T-helper 2 cell treated with Interferon-gamma antibody and Interleukin-4, amounts not matched to agents 5 μg/mL and 100 μg/mL, for 36 hours (primary cell): ENCODE data around the gene APOC3.
"Not testable (repeated sequence)": the region's sequence is repeated elsewhere in the genome, so short reads cannot be mapped to it uniquely, and the experiment has no call there.

Experiments used
- DNase-seq: peaks from one replicate; pipeline ENCODE4 v3.0.0; 2021; ENCODE audit warnings: low spot score
- H3K27ac Mint-ChIP-seq: one replicate; pipeline ENCODE4 v1.8.0; 2021; ENCODE audit warnings: mild to moderate bottlenecking, mixed read lengths
- H3K27me3 Mint-ChIP-seq: one replicate; pipeline ENCODE4 v1.8.0; 2021; ENCODE audit warnings: low read depth, mixed read lengths
- H3K36me3 Mint-ChIP-seq: one replicate; pipeline ENCODE4 v1.8.0; 2021; ENCODE audit warnings: low read depth, mixed read lengths
- H3K4me1 Mint-ChIP-seq: one replicate; pipeline ENCODE4 v1.8.0; 2021; ENCODE audit warnings: low read depth, mixed read lengths
- H3K4me3 Mint-ChIP-seq: one replicate; pipeline ENCODE4 v1.8.0; 2022; ENCODE audit warnings: mild to moderate bottlenecking, moderate library complexity, mixed read lengths
- H3K9me3 Mint-ChIP-seq: one replicate; pipeline ENCODE4 v1.8.0; 2021; ENCODE audit warnings: mixed read lengths

The APOC3 gene

DNA sequence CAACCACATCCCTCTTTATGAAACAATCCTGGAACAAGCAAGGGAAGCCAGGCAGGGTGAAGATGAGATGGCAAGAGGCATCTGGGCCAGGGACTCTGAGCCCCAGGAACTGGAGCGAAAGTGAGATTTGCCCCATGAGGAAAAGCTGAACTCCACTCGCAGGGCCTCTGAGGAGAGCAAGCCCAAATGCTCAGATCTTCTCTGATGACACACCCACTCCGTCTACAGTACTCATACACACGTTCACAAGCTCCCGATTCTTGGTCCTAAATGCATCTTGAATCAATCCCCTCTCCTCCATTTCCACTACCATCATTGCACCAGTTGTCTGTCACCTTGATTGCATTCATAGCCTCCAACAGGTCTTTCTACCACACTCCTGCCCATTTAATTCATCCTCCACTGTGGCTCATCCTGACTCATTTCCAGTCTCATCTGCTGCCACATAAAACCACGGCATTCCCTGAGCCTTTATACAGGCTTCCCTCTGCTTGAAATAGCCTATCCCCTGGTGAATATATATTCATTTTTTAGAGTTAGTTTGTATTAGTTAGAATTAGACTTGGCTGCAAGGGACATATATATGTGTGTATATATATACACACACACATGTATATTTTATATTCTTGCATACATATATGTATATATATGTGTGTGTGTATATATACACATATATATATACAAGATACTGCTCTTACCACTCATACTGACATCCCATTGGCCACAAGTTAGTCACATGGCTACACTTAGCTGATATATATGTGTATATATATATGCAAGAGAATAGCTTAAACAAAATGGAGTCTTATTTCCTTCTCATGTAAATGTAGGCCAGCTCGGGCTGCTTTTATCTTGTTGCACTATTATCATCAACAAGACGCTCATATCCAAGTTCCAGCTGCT lies 36.6 kb upstream of the APOC3 start:
- Mint-ChIP-seq H3K9me3 (no peaks in the 10 kb centered on the region), H3K27ac (no peak overlapping the region), H3K4me3 (no peak overlapping the region), H3K36me3 (no peaks in the 10 kb centered on the region), H3K4me1 (peaks cover 8% of the 10 kb centered on the region), H3K27me3 (peaks cover 2% of the 10 kb centered on the region)
- DNase-seq = no peak

- Mint-ChIP-seq H3K4me3 (no peak overlapping the region), H3K27ac (no peak overlapping the region), H3K27me3 (peaks cover 2% of the 10 kb centered on the region), H3K36me3 (no peaks in the 10 kb centered on the region), H3K4me1 (peaks cover 5% of the 10 kb centered on the region), H3K9me3 (no peaks in the 10 kb centered on the region)
- no peak for DNase-seq
Observed at GRCh38 chr11:116793772-116794097, 36.0 kb upstream of the APOC3 start.

- Mint-ChIP-seq H3K36me3 (no peaks in the 10 kb centered on the region), H3K4me3 (no peak overlapping the region), H3K27me3 (peaks cover 9% of the 10 kb centered on the region), H3K27ac (no peak overlapping the region), H3K9me3 (no peaks in the 10 kb centered on the region), H3K4me1 (peaks cover 5% of the 10 kb centered on the region)
- no peak for DNase-seq
Observed at GRCh38 chr11:116794851-116795250, 34.9 kb upstream of the APOC3 start.

GRCh38 chr11:116796548-116796947 lies 33.2 kb upstream of the APOC3 start:
- Mint-ChIP-seq H3K4me1 (peaks cover 2% of the 10 kb centered on the region), H3K4me3 (no peak overlapping the region), H3K9me3 (no peaks in the 10 kb centered on the region), H3K27me3 (peaks cover 14% of the 10 kb centered on the region), H3K36me3 (no peaks in the 10 kb centered on the region), H3K27ac (no peak overlapping the region)
- no peak for DNase-seq

GRCh38 chr11:116797816-116798215 lies 31.9 kb upstream of the APOC3 start:
- Mint-ChIP-seq H3K27me3 (peaks cover 23% of the 10 kb centered on the region), H3K4me3 (no peak overlapping the region), H3K36me3 (no peaks in the 10 kb centered on the region), H3K4me1 (peaks cover 2% of the 10 kb centered on the region), H3K27ac (no peak overlapping the region), H3K9me3 (no peaks in the 10 kb centered on the region)
- DNase-seq = no peak

GRCh38 chr11:116798368-116798767 lies 31.3 kb upstream of the APOC3 start:
- Mint-ChIP-seq H3K27ac (no peak overlapping the region), H3K9me3 (no peaks in the 10 kb centered on the region), H3K4me3 (no peak overlapping the region), H3K4me1 (peaks cover 2% of the 10 kb centered on the region), H3K36me3 (no peaks in the 10 kb centered on the region), H3K27me3 (peaks cover 24% of the 10 kb centered on the region)
- DNase-seq = no peak

- H3K36me3 Mint-ChIP-seq = no peaks in the 10 kb centered on the region
- peaks cover 26% of the 10 kb centered on the region for H3K27me3 Mint-ChIP-seq
- H3K27ac Mint-ChIP-seq = no peak overlapping the region
- no peaks in the 10 kb centered on the region for H3K4me1 Mint-ChIP-seq
- no peaks in the 10 kb centered on the region for H3K9me3 Mint-ChIP-seq
- H3K4me3 Mint-ChIP-seq = no peak overlapping the region
- DNase-seq = no peak
Observed at GRCh38 chr11:116800610-116801009, 29.1 kb upstream of the APOC3 start.

DNA sequence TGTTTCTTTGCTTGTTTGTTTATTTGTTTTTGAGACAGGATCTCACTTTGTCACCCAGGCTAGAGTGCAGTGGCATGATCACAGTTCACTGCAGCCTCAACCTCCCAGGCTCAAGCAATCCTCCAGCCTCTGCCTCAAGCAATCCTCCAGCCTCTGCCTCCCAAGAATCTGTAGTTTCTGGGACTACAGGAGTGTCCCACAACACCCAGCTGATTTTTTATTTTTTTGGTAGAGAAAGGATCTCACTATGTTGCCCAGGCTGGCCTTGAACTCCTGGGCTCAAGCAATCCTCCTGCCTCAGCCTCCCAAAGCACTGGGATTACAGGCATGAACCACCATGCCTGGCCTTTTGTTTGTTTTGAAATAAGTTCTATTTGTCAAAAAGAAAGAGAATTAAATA lies 28.0 kb upstream of the APOC3 start:
- DNase-seq, H3K4me1 Mint-ChIP-seq, H3K36me3 Mint-ChIP-seq, H3K9me3 Mint-ChIP-seq, H3K27ac Mint-ChIP-seq, H3K4me3 Mint-ChIP-seq: not testable (repeated sequence)
- H3K27me3 Mint-ChIP-seq = peaks cover 24% of the 10 kb centered on the region

GRCh38 chr11:116804001-116804400 lies 25.7 kb upstream of the APOC3 start:
- Mint-ChIP-seq H3K4me1 (no peaks in the 10 kb centered on the region), H3K27me3 (peaks cover 28% of the 10 kb centered on the region), H3K4me3 (no peak overlapping the region), H3K36me3 (no peaks in the 10 kb centered on the region), H3K27ac (no peak overlapping the region), H3K9me3 (no peaks in the 10 kb centered on the region)
- no peak for DNase-seq

DNA sequence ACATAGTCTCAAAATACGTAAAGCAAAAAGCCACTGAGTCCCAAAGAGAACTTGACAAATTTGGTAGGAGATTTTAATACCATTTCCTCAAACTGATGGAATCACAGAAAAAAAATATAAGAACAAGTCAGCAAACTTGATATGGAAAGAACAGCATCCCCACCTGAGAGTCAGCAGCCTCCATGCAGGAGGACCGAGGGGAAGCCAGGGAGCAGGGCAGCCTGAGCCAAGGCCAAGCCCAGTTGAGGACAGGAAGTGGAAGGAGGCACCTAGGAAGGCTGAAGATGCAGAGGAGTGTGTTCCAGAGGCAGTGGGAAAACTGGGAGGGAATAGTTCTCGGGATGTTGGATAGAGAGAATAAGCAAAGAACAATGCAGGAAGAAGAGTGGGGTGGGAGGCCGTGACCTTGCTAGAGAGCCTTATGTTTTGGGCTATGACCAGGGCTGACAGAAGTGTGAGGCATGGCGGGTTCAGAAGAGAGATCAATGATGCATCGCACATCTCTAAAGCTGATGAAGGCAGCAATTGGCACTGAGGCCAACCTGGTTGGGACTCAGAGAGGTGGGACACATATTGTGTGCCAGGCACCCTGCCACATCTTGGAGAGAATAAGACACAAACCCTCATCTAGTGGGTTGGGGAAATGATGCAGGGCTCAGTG lies 22.0 kb upstream of the APOC3 start:
- Mint-ChIP-seq H3K9me3 (no peaks in the 10 kb centered on the region), H3K36me3 (no peaks in the 10 kb centered on the region), H3K27me3 (peaks cover 14% of the 10 kb centered on the region), H3K4me1 (no peaks in the 10 kb centered on the region), H3K4me3 (no peak overlapping the region), H3K27ac (no peak overlapping the region)
- no peak for DNase-seq

- Mint-ChIP-seq H3K9me3 (no peaks in the 10 kb centered on the region), H3K36me3 (no peaks in the 10 kb centered on the region), H3K4me3 (no peak overlapping the region), H3K27me3 (peaks cover 14% of the 10 kb centered on the region), H3K27ac (no peak overlapping the region), H3K4me1 (no peaks in the 10 kb centered on the region)
- DNase-seq = no peak
Observed at GRCh38 chr11:116808262-116809175, 21.2 kb upstream of the APOC3 start.

- H3K9me3 Mint-ChIP-seq = no peaks in the 10 kb centered on the region
- no peaks in the 10 kb centered on the region for H3K4me1 Mint-ChIP-seq
- H3K27me3 Mint-ChIP-seq = peaks cover 18% of the 10 kb centered on the region
- DNase-seq = no peak
- H3K4me3 Mint-ChIP-seq = no peak overlapping the region
- no peaks in the 10 kb centered on the region for H3K36me3 Mint-ChIP-seq
- H3K27ac Mint-ChIP-seq = no peak overlapping the region
Observed at GRCh38 chr11:116811194-116811593, 18.5 kb upstream of the APOC3 start.

GRCh38 chr11:116812109-116812508 lies 17.6 kb upstream of the APOC3 start:
- no peaks in the 10 kb centered on the region for H3K4me1 Mint-ChIP-seq
- H3K4me3 Mint-ChIP-seq = no peak overlapping the region
- H3K27ac Mint-ChIP-seq = no peak overlapping the region
- DNase-seq = no peak
- H3K27me3 Mint-ChIP-seq = peaks cover 16% of the 10 kb centered on the region
- H3K9me3 Mint-ChIP-seq = no peaks in the 10 kb centered on the region
- no peaks in the 10 kb centered on the region for H3K36me3 Mint-ChIP-seq

- H3K4me3 Mint-ChIP-seq = no peak overlapping the region
- H3K27me3 Mint-ChIP-seq = peaks cover 16% of the 10 kb centered on the region
- H3K9me3 Mint-ChIP-seq = no peaks in the 10 kb centered on the region
Observed at GRCh38 chr11:116813170-116813569, 16.5 kb upstream of the APOC3 start.

More at GRCh38 chr11:116813170-116813569, 16.5 kb upstream of the APOC3 start:
- no peak overlapping the region for H3K27ac Mint-ChIP-seq
- no peaks in the 10 kb centered on the region for H3K36me3 Mint-ChIP-seq
- no peaks in the 10 kb centered on the region for H3K4me1 Mint-ChIP-seq
- no peak for DNase-seq
